NCI-H82 (cell line): Measurements from ENCODE around the gene PCNT.
"Not testable (repeated sequence)": the region's sequence is repeated elsewhere in the genome, so short reads cannot be mapped to it uniquely, and the experiment has no call there.

ENCODE experiments used
- DNase-seq: peaks from one replicate; lab custom pipeline; 2025; lab: John Stamatoyannopoulos, UW

PCNT gene

GRCh38 chr21:46403234-46403811, 79.4 kb downstream of the PCNT start:
- DNase-seq: not testable (repeated sequence)

DNA sequence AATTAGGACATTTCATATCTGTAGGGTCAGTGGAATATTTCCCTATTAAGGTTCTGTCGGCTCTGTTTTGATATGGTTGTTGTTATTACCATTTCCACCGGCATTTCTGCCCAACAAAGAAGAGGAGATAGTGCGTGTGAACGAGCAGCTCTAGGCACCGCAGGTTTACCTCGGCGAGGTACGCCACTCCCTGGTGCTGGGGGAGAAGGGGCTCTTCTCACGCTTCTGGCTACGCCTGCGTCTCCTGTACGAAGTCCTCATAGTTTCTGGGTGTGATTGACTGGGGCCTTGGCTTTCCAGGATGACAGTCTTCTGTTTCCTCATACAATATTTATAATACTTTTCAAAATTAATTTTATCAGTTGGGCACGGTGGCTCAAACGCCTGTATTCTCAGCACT, 80.3 kb downstream of the PCNT start:
- DNase-seq: no peak

GRCh38 chr21:46406001-46406400, 82.0 kb downstream of the PCNT start:
- no peak for DNase-seq

DNA sequence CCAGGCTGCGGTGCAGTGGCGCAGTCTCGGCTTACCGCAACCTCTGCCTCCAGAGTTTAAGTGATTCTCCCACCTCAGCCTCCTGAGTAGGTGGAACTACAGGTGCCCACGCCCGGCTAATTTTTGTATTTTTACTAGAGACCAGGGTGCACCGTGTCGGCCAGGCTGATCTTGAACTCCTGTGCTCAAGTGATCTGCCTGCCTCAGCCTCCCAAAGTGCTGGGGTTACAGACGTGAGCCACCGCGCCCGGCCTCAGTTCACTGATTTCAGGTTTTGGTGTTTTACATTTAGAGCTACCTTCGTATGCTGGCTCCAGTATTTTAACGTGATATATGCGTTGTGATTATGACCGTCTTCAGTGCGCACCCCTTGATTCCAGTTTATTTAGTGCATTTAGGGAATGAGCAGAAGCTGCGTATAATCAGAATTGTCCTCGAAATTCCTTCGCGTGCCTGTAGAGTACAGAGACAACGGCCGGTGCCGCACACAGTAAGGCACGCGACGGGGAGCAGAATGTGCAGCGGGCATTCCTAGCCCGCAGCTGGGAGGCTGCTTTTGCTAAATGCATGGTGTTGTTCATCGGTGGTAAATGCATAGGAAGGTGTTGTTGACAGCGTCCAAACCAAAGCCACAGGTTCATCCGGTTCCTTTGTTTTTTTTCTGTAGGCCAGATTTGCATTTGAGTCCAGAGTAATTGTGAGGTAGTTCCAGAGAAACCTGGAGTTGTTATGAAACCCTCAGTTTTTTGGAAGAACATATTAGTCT, 85.9 kb downstream of the PCNT start:
- DNase-seq: no peak

GRCh38 chr21:46410516-46410915, 86.6 kb downstream of the PCNT start:
- no peak for DNase-seq

- no peak for DNase-seq
Measured at GRCh38 chr21:46411236-46411635, 87.3 kb downstream of the PCNT start.

DNA sequence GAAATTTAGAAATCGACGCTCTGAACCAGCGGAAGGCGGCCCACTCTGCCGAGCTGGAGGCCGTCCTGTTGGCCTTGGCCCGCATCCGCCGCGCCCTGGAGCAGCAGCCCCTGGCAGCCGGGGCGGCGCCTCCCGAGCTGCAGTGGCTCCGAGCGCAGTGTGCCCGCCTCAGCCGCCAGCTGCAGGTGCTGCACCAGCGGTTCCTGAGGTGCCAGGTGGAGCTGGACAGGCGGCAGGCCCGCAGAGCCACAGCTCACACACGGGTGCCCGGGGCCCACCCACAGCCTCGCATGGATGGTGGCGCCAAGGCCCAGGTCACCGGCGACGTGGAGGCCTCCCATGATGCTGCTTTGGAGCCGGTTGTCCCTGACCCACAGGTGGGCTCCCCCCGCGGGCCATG, 87.7 kb downstream of the PCNT start:
- DNase-seq: no peak

DNA sequence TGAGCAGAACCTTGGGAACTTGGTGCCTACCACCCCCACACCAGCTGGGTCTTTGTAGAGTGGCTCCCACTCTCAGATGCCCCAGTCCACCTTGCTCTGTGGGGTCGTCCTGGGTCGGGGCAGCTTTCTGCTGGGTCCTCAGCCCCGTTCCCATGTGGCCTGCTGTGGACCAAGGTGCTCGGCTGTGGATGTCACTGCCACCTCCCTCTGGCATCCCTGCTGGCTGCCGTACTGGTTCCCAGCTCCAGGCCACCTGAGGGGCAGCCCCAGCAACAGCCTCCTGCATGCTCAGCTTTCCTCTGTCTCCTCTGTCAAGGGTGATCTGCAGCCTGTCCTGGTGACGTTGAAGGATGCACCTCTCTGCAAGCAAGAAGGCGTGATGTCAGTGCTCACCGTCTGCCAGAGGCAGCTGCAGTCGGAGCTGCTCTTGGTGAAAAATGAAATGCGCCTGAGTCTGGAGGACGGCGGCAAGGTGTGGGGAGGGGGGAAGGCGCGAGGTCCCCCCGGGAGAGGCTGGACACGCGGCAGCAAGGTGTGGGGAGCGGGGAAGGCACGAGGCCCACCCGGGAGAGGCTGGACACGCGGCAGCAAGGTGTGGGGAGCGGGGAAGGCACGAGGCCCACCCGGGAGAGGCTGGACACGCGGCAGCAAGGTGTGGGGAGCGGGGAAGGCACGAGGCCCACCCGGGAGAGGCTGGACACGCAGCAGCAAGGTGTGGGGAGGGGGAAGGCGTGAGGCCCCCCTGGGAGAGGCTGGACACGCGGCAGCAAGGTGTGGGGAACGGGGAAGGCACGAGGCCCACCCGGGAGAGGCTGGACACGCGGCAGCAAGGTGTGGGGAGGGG, 88.8 kb downstream of the PCNT start:
- no peak for DNase-seq

DNA sequence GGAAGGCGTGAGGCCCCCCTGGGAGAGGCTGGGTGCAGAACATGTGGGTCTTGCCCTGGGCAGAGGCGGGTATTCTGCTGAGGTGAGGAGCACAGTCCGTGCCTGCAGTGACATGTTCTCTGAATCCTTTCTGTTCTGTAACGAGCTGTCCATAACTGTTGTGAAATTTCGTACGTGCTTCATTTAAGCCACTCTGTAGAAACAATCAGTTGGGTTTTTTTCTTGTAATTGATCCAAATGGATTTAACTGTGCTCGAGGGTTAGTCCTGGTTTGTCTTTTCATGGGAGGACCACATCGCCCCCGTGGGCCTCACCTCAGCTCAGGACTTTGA, 89.4 kb downstream of the PCNT start:
- DNase-seq: no peak

DNA sequence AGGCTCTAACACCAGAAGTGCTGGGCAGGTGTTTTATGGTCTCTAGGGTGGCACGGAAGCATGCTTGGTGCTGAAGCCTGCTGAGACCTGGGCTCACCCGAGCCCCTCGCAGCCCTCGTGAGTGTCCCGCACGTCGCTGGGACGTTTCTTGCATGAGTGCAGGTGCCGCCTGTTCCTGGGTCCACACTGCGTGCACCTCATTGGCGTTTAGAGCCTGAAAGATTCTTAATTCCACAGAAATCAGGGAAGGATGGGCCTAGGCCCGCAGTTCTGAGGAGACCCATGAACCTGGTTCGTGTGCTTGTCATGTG, 91.0 kb downstream of the PCNT start:
- no peak for DNase-seq

DNA sequence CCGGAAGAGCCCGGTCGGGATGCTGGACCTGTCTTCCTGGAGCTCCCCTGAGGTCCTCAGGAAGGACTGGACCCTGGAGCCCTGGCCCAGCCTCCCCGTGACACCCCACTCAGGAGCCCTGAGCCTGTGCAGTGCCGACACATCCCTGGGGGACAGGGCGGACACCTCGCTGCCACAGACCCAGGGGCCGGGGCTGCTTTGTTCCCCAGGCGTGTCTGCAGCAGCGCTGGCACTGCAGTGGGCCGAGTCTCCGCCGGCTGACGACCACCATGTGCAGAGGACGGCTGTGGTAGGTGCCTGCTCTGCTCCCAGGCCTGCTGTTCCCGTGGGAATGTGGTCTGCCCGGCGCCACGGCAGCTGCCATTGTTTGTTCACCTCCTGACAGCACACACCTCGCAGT, 92.6 kb downstream of the PCNT start:
- no peak for DNase-seq

DNA sequence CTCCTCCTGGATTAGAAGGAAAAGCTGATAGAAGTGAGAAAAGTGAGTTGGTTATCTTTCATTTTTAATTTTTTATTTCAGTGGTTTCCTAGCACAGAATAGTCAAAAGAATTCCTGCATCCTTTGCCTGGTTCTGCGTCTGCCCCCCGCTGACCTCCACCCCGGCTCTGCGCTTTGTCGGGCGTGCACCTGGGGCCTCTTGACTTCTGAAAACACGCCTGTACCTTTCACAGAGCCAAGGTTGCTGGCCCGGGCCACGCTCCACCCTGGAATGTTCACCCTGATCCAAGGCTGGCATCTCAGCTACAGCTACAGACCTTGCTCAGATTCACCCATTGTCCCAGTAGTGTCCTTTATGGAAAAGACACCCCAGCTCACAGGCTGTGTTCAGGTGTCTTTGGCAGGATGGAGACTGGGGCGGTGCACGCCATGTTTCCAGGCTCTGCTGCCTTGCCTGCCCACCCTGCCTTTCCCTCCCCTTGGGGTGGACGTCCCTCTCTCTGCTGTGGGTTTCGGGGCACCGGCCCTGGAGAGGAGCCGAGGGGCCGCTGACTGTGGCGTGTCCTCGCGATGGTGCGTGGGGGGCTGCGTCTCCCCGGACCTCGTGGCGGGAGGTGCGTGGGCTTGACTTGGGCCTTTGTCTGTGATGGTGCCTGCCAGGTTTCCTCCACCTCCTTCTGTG, 94.5 kb downstream of the PCNT start:
- no peak for DNase-seq

DNA sequence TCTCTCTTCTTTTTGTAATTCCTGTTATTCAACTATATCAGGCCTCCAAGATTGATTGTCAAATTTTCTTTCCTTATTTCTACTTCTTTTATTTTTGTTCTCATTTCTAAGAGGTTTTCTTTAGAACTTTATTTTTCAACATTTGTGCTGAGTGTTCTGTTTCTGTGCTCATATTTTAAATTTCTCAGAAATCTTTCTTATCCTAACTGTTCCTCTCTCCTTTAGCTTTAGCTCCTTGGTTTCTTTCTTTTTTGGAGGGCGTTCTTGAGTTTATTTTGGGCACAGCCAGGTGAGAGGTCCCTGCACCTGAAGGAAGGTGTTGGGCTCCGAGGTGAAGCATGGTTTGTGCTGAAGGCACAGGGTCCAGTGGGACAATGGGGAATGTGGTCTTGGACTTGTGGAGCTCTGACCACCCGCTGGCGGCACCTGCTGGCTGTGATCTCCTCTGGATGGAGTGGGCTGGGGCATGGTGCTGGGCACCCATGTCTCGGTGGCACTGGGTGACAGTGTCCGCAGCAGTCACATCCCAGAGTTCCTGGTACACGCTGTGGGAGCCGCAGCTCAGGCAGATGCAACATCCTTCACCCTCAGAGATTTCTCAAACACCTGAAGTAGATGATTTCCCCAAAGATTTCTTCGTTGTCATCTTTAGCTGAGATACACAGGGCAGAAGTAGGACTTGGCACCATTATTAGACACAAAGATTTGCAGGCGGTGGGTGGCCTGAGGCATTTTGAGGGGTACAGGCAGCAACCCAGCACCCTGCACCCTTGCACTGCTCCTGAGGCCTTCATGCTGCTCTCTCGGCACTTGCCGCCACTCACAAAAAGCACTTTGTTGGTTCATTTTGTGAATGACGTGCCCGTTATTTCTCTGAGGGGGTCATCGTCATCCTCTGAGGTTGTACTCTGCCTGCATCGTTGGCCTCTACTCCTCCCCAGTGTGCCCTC, 96.6 kb downstream of the PCNT start:
- no peak for DNase-seq

GRCh38 chr21:46421191-46421750, 97.3 kb downstream of the PCNT start:
- DNase-seq: no peak

GRCh38 chr21:46421756-46422555, 98.0 kb downstream of the PCNT start:
- no peak for DNase-seq

DNA sequence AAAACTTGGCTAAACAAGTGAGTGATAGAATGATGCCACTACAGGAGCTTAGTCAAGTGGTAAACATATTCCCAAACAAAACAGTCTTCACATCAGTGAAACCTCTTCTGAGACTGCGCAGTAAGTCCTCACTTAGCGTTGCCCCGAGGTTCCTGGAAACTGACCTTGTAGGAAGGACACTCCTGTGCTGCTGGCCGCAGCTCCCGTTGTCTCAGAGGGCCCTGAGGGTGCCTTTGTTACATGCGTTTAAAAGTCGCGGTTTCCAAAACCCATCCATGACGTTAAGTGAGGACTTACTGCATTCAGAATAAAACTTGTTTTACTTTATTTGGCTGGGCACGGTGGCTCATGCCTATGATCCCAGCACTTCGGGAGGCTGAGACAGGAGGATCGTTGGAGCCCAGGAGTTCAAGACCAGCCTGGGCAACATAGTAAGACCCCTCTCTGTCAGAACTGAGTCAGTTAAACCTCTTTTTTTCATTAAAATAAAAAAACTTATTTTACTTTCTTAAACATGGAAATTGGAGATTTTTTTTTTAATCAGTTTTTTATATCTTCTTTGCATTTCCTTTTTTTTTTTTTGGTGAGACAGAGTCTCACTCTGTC, 98.8 kb downstream of the PCNT start:
- DNase-seq: no peak

DNA sequence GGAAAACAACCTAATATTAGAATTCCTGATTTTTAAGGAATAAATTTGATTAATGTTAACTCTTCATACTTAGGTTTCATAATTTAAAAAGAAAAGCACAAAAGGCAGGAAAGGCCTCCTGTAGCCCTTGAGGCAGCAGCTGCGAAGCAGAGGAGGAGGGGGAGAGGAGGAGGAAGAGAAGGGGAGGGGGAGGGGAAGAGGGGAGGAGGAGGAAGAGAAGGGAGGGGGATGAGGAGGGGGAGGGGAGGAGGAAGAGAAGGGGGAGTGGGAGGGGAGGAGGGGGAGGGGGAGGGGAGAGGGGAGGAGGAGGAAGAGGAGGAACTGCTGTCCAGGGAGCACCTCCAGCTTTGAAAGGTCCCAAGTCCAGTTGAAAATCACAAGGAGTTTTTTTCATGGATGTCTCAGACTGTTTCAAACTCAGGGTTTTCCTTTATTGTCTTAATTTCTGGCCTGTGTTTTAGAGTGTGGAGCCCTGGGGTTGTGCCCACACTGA, 99.6 kb downstream of the PCNT start:
- peak; percentile 15 for DNase-seq

- DNase-seq: no peak
Measured at GRCh38 chr21:46424039-46424591, 100.2 kb downstream of the PCNT start.

DNA sequence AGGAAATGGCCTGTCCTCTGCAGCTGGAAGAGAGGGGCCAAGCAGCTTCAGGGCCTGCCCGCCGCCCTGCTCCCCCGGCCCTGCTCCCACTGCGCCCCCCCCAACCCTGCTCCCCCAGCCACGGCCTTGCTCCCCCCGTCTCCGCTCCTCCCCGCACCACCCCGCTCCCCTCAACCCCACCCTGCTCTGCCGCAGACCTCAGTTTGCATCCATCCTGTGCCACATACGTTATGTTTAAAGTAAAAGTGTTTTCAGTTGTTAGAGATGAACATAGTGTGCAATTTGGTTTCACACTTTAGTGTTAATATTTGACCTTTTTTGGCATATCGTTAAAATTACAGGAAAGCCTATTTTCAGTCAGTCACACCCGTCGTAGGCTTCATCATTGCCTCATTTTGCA, 100.7 kb downstream of the PCNT start:
- DNase-seq: no peak

DNA sequence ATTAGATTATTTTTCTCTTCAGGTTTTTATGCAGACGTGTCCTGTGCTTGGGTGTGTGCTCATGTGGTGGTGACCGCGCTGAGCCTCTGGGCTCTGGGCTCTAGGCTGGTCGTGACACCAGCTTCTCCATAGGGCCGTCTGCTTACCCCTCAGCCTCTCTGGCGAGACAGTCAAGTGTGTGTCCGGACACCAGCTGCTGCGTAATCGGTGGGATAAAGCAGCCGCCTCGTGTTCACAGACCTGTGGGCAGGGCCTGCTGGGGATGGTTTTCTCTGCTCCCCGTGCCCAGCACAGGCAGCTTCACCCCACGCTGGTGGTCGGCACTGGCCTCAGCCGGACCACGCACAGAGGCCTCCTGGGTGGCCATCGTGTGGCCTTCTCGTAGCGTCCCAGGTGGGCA, 101.1 kb downstream of the PCNT start:
- DNase-seq: no peak
